GDM1 (cell line): ENCODE results near the gene CEP295NL.
"Not testable (repeated sequence)": the region's sequence is repeated elsewhere in the genome, so short reads cannot be mapped to it uniquely, and the experiment has no call there.

Experiments used
- DNase-seq: peaks from one replicate; lab custom pipeline; 2025; lab: John Stamatoyannopoulos, UW

CEP295NL gene

DNA sequence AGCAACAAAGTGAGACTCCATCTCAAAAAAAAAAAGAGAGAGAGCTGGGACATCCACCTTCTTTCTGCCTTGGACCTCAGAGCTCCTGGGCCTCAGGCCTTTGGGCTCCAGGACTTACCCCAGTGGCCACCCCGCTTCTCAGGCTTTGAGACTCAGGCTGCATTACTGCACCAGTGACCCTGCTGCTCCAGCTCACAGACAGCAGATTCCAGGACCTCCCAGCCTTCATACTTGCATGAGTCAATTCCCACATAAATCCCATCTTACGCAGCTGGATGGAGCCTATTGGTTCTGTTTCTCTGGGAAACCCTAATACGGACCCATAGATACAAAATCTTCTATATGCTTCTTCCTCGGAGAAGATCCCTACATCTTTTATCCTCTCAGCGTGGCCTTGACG is 2.1 kb upstream of the CEP295NL start:
- no peak for DNase-seq

DNA sequence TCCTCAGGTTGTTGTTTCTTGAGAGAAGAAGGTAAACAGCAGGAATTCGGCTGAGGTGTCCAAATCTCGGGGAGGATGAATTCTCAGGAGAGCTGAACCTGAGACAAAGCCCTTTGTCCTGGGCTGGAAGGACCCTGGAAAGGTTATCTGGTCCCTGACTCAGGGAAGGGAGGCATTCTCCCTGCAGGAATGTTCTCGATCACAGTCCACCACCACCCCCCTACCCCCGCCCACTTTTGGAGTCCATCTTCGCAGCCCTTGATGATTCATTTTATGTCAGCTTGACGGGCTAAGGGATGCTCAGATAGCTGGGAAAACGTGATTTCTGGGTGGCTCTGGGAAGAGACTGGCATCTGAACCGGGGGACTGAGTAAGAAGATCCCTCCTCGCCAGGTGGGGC is 1.4 kb upstream of the CEP295NL start:
- DNase-seq, result no peak

DNA sequence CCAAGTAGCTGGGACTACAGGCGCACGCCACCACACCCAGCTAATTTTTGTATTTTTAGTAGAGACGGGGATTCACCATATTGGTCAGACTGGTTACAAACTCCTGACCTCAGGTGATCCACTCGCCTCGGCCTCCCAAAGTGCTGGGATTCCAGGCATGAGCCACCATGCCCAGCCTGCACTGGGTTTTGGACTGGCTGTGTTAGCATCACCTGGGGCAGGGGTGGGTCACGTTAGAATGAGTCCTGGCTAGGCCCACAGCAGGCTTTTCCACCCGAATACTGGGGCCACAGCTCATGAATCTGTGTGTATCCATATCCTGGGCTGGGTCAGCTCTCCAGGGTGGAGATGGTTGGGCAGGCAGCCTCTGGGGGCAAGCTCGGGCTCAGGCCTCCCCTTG is 770 bp downstream of the CEP295NL start:
- DNase-seq, result not testable (repeated sequence)

DNA sequence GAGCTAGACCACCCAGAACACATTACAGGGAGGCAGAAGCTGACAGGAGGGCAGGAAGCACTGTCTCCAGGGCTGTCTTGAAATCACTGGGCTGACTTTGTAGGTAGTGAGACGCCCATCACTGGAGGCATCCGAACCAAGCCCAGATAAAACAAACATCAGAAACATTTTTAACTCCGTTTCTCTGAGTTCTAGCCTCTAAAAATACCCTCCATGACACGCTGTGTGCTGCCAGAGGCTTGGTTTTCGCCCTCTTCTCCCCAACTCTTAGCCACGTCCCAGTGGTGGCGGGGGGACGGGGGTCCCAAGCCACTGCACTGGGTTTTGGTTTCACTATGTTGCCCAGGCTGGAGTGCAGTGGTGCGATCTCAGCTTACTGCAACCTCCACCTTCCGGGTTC is 1.2 kb downstream of the CEP295NL start:
- no peak for DNase-seq

- DNase-seq, result no peak
These were observed 2.2 kb downstream of the CEP295NL start for GRCh38 chr17:78900816-78901215.

DNA sequence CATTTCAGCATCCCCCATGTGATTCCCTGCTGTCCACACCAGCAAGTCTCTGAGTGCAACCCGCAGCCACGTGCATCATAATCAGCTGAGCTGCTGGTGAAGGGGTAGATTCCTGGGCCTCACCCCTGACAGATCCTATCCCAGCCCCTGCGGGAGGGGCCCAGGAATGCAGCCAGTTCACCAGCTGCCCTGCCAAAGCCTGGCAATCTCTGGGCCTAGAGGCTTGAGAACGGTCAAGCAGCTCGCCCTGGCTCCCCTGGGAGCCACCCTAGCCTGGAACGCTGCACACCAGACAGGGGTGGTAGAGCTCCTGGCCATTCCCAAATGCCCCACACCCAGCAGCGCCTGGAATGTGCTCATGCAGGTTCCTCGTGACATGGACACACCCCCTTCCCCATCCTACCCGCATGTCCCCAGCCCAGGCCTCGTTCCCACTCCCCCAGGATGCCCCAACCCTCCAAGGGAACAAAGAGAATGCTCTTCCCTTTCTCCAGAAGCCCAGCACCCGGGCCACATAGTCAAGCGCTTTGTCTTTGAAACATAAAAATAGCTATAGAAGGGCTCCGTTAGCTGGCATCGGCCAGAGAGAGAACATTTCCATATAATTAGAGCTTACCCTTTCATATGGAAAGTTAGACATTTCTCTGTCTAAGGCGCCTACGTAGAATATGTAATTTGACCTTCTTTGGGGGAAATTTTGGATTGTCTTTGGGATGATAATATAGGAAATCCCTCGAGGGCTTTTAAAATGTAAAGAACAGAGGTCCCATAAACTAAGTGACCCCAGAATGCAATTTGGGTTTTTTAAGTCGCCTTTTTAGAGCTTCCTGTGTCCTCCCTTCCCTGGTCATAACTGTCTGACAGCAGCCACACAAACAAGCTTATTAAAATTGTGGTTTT is 3.4 kb downstream of the CEP295NL start:
- DNase-seq, result no peak

- no peak for DNase-seq
These were observed 4.1 kb downstream of the CEP295NL start for GRCh38 chr17:78898947-78899346.

- DNase-seq, result no peak
These were observed 4.7 kb downstream of the CEP295NL start for GRCh38 chr17:78898075-78898836.

- no peak for DNase-seq
These were observed 5.3 kb downstream of the CEP295NL start for GRCh38 chr17:78897664-78898047.

DNA sequence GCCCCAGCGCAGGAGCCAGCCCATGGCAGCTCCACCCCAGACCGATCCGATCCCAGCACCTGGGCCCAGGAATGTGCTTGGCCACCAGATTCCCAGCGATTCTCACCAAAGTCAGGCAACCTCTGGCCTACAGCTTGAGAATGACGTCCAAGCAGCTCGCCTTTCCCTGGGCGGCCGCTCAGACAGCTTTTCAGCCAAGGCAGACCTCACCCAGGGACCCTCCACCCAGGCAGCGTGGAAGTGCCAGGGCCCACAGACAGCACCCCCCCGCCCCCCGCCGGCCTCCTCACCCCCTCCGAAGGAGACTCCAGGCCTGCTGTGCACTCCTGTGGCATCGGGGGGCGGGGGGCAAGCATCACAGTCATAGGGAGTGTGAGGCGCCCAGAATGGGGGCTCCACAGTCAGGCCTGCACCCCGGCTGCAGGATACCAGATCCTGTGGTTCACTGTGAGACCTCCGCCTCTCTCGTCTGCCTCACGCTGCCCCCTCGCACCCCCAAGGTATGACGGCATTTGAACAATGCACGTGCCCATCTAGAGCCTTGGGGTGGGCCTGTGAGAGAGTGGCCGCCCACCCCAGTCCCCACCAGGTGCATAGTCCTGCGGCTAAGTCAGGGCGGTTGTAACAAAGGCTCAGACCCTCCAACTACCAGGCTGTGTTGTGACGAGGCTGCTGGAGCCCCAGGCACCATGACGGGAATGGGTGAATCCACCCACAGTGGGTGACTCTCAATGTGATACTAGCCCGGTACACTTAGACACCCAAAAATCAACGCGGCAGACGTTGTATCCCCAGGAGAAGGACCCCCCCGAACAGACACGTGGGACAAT is 6.0 kb downstream of the CEP295NL start:
- DNase-seq, result no peak

DNA sequence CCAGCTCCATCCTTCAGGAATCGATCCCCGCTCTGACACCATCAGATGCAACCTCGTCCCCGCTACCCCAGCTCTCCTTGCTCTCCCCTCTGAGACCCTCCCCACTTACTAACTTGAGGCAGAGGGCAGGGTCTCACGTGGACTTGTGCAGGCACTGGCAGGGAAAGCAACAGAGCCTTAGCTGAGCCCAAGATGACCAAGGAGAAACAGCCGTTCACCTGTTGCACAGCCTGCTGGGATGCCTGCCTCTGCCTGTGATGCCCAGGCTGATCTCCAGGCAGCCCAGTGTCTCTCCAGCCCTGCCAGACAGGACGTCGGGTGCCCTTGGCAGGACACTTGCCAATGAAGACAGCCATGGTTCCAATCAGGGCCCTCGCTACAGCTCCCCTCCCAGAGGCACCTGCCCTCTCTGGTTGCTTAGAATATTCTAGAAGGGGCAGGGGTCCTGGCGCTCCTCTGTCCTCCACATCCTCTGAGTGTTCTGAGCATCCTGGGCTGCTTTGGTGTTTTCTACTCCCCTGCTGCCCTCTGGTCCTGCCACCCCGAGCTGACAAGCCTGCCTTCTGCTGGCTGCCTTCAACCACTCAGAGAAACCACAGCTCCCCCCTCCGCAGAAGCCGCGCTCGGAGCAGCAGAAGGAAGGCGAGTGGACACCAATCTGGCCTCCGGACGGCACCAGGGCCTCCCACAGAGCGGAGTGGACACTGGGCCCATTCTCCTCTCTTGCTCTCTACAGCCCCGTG is 6.7 kb downstream of the CEP295NL start:
- no peak for DNase-seq

DNA sequence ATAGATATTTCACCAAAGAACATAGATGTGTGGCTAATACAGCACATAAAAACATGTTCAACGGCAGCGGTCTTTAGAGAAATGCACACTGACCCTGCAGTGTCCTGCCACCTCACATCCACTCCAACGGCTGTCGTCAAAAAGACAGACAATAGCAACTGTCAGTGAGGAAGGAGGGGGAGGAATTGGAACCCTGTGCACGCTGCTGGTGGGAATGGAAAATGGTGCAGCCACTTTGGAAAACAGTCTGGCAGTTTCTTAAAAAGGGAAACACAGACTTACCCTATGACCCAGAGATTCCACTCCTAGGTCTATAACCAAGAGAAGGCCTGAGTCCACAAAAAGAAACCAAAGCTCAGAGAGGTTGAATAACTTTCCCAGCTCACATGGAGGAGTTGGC is 7.7 kb downstream of the CEP295NL start:
- no peak for DNase-seq

- DNase-seq, result no peak
These were observed 9.3 kb downstream of the CEP295NL start for GRCh38 chr17:78893684-78894083.

DNA sequence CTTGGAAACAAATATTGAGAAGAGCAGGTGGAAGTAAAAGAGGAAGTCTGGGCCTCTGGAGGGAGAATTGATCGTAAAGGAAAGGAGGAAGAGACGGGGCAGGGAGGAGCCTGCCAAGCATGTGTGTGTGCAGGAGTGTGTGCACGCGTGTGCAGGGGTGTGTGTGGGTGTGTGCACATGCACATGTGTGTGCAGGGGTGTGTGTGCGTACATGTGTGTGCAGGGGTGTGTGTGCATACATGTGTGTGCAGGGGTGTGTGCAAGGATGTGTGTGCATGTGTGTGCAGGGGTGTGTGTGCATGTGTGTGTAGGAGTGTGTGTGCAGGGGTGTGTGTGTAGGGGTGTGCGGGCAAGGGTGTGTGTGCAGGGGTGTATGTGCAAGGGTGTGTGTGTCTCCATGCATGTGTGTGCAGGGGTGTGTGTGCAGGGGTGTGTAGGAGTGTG is 10.0 kb downstream of the CEP295NL start:
- DNase-seq, result no peak

GRCh38 chr17:78892520-78892919 is 10.5 kb downstream of the CEP295NL start:
- no peak for DNase-seq

GRCh38 chr17:78892062-78892456 is 10.9 kb downstream of the CEP295NL start:
- DNase-seq, result no peak

DNA sequence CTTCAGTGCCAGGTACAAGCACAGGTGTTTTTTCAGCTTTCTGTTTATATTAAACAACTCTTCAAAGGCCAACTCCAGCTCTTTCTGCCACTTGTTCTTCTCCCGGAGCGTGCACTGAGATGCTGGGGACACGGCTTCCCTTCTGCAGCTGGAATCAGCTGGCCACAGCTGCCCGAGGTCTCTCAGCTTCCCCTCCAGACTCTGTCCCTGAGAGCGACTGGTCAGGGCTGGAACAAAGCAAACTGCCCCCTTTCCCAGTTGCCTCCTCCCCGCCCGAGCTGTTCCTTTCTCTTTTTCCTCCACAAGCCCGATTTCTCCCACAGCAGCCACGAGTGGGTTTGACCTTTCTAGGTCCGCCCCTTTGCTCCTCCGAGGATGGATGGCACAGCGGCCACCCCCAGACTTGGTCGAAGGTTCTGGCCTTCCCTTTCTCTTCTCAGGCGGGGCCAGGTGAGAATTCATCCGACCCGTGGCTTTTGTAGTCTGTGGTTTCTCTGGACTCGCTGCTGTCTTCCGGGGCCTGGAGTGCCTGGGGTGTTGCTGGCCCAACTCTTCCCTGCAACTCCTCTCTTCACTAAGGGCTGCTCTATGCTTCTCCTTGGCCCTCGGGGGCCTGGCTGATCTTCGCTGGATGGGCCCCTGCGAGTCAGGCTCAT is 11.5 kb downstream of the CEP295NL start:
- no peak for DNase-seq

- no peak for DNase-seq
These were observed 12.5 kb downstream of the CEP295NL start for GRCh38 chr17:78890498-78890897.

- DNase-seq, result not testable (repeated sequence)
These were observed 12.9 kb downstream of the CEP295NL start for GRCh38 chr17:78890096-78890495.

DNA sequence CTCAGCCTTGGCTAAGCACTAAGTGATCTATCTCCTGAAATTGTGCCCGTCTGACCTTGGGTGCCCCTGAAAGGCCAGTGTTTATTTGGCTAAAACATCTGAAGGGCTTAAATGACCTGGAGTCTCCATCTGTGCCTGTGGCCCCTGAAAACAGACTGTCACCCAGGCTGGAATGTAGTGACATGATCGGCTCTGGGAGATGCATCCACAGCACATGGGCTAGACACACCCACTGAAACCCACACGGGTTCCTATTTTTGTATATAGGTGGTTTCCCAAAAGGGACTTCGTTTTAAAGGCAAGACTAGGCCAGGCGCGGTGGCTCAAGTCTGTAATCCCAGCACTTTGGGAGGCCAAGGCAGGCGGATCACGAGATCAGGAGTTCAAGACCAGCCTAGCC is 13.5 kb downstream of the CEP295NL start:
- DNase-seq, result no peak

DNA sequence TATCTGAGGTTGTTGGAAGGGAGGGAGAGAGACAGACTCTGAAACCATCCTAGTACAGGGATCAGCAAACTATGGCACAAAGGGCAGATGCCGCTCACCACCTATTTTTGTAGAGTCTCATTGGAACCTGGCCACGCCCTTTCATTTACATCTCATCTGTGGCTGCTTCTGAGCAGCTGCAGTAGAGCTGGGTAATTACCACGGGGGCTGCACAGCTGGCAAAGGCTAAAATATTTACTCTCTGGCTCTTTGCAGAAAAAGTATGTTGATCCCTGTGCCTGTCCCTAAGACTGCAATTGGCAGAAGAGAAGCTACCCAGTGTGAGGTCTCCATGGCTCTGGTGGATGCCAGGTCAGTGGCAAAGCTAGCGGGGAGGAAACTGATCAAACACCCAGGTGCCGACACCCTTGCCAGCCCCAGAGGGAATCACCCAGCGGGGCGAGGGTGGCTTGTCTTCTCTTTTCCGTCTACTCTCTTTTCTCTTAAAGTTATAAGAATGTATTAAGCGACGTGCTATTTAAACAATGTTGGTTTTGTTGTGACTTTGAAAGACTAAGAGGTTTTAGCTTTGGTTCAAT is 14.0 kb downstream of the CEP295NL start:
- no peak for DNase-seq
